ENCODE data around the gene MACROD1.

Gene MACROD1

GRCh38 chr11:64192434-64192833 lies 26.5 kb upstream of the MACROD1 start:
- no peak overlapping the region for H3K4me3 ChIP-seq (ENCODE audit: low read depth, low read length)
- no peak for DNase-seq (ENCODE audit: low read depth)
- TF ChIP-seq MYC (IDR thresholded peaks at IDR 0.05; ENCODE audit: low read depth, low read length) (no peak), POLR2A (IDR thresholded peaks at IDR 0.05; ENCODE audit: extremely low read depth, insufficient read length) (no peak), MAX (IDR thresholded peaks at IDR 0.05; ENCODE audit: low read depth, low read length) (no peak), CTCF (IDR thresholded peaks at IDR 0.05; ENCODE audit: low read depth, low read length) (no peak)

GRCh38 chr11:64186492-64187165 lies 20.7 kb upstream of the MACROD1 start:
- DNase-seq (ENCODE audit: low read depth), result peak; percentile 61
- H3K4me3 ChIP-seq (ENCODE audit: low read depth, low read length), result no peak overlapping the region
- no peak for TF ChIP-seq MAX (IDR thresholded peaks at IDR 0.05; ENCODE audit: low read depth, low read length)
- TF ChIP-seq CTCF (IDR thresholded peaks at IDR 0.05; ENCODE audit: low read depth, low read length), result no peak
- TF ChIP-seq POLR2A (IDR thresholded peaks at IDR 0.05; ENCODE audit: extremely low read depth, insufficient read length), result no peak
- no peak for TF ChIP-seq MYC (IDR thresholded peaks at IDR 0.05; ENCODE audit: low read depth, low read length)

GRCh38 chr11:64185693-64186491 lies 20.0 kb upstream of the MACROD1 start, which contains the start of gene STIP1:
STIP1 (plus strand) TSS chr11:64186171; CDS start chr11:64186262, 91 bp downstream.
- H3K4me3 ChIP-seq (ENCODE audit: low read depth, low read length), result peak within 1 kb of the TSS; percentile 79
- TF ChIP-seq CTCF (IDR thresholded peaks at IDR 0.05; ENCODE audit: low read depth, low read length), result peak; percentile 9
- TF ChIP-seq MYC (IDR thresholded peaks at IDR 0.05; ENCODE audit: low read depth, low read length), result peak; percentile 91
- TF ChIP-seq POLR2A (IDR thresholded peaks at IDR 0.05; ENCODE audit: extremely low read depth, insufficient read length), result peak; percentile 79
- TF ChIP-seq MAX (IDR thresholded peaks at IDR 0.05; ENCODE audit: low read depth, low read length), result peak; percentile 82
- DNase-seq (ENCODE audit: low read depth), result peak; percentile 100

- H3K4me3 ChIP-seq (ENCODE audit: low read depth, low read length), result peak overlapping the region; percentile 79
- TF ChIP-seq POLR2A (IDR thresholded peaks at IDR 0.05; ENCODE audit: extremely low read depth, insufficient read length) (peak; percentile 96), MYC (IDR thresholded peaks at IDR 0.05; ENCODE audit: low read depth, low read length) (peak; percentile 82), MAX (IDR thresholded peaks at IDR 0.05; ENCODE audit: low read depth, low read length) (peak; percentile 93), CTCF (IDR thresholded peaks at IDR 0.05; ENCODE audit: low read depth, low read length) (no peak)
- no peak for DNase-seq (ENCODE audit: low read depth)
Observed at GRCh38 chr11:64185175-64185692, 19.3 kb upstream of the MACROD1 start.

- TF ChIP-seq CTCF (IDR thresholded peaks at IDR 0.05; ENCODE audit: low read depth, low read length), result no peak
- TF ChIP-seq MYC (IDR thresholded peaks at IDR 0.05; ENCODE audit: low read depth, low read length), result no peak
- no peak for TF ChIP-seq POLR2A (IDR thresholded peaks at IDR 0.05; ENCODE audit: extremely low read depth, insufficient read length)
- TF ChIP-seq MAX (IDR thresholded peaks at IDR 0.05; ENCODE audit: low read depth, low read length), result no peak
- H3K4me3 ChIP-seq (ENCODE audit: low read depth, low read length), result peak overlapping the region; percentile 79
- no peak for DNase-seq (ENCODE audit: low read depth)
Observed at GRCh38 chr11:64183890-64184289, 18.0 kb upstream of the MACROD1 start.
